Bone marrow (tissue), 2 donors: ENCODE data around the gene SYTL3.
"Not testable (repeated sequence)": the region's sequence is repeated elsewhere in the genome, so short reads cannot be mapped to it uniquely, and the experiment has no call there.

Source experiments
- DNase-seq, 2 donors: peaks; one replicate each; lab custom pipeline; 2025; lab: John Stamatoyannopoulos, UW

The SYTL3 gene

GRCh38 chr6:158621694-158622544, 27.9 kb upstream of the SYTL3 start:
- DNase-seq: no peak

DNA sequence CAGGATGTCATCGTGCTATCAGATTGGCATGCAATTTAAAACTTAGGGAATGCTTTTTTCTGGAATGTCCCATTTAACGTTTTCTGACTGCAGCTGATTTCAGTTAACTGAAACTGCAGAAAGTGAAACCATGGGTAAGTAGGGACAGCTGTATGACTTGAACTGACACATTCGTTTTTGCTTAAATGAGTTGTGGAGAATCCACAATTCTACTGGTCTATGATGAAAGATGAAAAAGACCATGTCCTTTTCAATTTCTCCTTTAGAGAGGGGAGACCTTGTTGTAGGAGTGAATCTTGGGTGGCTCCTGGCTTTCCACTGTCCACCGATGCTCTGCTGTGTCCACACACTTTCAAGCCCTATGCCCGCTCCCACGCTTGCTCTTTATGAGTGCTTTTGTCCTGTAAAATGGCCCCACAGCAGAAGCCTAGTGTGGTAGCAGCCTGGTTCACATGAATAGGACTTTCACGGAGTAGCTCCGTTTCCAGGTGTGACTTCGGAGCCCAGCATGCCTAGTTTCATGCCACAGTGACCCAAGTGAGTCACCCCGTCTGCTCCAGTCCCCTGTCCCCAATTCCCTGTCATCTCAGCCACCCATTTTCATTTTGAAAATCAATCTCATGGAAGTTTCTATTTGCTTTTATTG, 27.2 kb upstream of the SYTL3 start:
- no peak for DNase-seq

DNA sequence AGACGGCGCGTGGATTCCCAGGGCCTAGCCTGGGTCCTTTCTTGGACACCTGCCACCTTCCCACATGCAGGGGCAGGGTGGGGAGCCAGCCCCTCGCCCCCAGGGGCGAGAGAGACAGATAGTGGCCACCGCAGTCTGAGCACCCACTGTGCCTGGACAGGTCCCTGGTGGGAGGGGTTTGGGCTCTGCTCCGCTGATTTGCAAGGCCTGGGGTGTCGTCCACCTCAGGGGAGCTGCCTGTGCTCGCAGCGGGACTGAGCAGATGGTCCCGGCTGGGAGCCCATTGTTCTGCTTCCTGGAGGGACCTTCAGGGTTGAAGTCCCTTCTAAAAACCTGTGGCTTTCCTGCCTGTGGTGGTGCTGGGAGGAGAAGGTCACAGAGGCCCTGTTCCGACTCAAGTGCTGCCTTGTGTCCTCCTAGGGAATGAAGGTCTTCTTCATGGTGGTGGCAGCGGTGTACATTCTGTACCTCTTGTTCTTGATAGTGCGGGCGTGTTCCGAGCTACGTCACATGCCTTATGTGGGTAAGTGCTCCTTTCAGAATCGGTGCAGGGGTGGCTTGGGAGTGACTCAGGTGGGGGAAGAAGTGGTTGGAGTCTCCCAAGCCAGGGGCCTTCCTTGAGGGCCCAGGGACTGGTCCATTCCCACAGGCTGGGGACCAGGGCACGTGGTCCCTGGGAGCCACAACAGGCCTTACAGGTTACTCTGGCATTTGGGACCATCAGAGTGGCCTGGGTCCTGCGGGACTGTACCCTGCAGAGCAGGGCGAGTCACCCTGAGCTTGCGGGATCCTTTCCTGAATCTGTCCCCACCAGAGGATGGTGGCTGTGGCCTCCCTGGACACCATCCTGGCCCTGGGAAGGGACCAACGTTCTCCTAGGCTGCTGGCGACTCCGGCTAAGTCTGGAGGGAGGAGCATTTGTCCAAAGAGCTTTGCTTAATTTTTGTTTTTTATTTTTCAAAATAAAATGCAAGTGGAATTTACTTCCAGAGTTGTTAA, 24.9 kb upstream of the SYTL3 start:
- no peak for DNase-seq

DNA sequence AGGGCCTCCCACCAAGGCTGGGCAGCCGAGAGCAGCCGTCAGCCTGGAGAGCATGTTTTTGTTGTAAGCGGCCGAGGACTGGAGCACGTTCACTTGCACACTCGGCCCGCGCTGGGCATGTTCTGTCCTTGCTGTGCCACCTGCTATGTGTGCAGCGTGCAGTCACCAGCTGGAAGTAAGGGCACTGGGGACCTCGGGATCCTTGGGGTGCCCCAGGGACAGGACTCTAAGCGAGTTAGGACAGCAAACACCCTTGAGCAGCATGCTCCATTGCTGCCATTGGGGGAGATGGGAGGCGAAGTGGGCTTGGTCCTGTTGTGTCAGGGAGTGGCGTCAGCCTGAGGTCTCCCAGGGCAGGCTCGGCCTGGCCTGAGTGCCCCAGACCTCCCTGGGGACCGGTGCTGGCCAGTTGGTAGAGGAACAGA, 24.0 kb upstream of the SYTL3 start:
- DNase-seq: no peak

GRCh38 chr6:158626360-158627167, 23.3 kb upstream of the SYTL3 start:
- DNase-seq: no peak

- DNase-seq: no peak
These were observed 22.5 kb upstream of the SYTL3 start for GRCh38 chr6:158627168-158627939.

GRCh38 chr6:158627940-158628211, 22.0 kb upstream of the SYTL3 start:
- no peak for DNase-seq

DNA sequence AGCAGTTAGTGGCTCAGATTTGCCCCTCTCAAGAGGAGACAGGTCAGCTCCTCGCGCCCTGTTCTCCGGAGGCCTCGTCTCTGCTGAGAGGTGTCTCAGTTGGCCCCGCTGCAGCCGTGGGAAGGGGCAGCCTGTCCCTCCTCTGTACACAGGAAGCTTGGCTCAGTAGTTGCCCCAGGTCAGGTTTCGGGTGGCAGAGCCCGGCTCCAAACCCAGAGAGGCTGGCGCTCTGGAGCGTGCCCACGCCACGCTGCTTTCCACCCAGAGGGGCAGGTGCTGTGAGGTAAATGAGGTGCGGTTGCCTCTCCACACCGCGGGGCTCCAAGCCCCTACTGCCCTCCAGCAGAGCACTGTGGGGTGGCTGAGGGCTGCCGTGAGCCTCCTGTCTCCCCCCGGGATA, 21.3 kb upstream of the SYTL3 start:
- no peak for DNase-seq

GRCh38 chr6:158629367-158630221, 20.3 kb upstream of the SYTL3 start:
- DNase-seq: no peak

DNA sequence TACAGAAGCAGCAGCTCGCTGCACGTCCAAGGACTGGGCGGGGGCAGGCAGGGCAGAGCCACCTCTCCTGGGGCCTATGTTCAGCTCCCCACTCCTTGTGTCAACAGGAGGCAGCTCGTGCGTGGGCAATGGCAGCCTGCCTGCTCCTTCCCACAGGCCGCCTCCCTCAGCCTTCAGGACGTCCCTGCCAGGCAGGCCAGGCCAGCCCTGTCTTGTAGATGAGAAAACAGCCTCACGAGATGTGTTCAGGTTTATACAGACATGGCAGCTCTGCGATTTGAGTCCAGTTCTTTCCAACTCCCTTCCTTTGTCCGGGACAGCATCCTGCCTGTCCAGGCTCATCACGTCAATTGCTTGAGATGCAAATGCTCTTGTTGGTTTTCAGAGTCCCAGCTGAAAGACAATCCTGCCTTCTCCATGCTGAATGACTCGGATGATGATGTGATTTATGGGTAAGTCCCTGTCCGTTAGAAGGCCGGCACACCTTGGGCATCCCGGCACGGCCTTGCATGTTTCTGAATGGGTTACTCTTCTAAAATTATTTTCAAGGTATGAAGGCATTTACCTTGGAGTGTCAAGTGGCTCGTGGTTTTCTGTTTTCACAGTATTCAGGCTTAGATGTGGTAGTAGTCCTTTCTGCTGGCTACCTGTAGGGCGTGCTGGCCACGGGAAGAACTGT, 18.8 kb upstream of the SYTL3 start:
- DNase-seq: no peak

DNA sequence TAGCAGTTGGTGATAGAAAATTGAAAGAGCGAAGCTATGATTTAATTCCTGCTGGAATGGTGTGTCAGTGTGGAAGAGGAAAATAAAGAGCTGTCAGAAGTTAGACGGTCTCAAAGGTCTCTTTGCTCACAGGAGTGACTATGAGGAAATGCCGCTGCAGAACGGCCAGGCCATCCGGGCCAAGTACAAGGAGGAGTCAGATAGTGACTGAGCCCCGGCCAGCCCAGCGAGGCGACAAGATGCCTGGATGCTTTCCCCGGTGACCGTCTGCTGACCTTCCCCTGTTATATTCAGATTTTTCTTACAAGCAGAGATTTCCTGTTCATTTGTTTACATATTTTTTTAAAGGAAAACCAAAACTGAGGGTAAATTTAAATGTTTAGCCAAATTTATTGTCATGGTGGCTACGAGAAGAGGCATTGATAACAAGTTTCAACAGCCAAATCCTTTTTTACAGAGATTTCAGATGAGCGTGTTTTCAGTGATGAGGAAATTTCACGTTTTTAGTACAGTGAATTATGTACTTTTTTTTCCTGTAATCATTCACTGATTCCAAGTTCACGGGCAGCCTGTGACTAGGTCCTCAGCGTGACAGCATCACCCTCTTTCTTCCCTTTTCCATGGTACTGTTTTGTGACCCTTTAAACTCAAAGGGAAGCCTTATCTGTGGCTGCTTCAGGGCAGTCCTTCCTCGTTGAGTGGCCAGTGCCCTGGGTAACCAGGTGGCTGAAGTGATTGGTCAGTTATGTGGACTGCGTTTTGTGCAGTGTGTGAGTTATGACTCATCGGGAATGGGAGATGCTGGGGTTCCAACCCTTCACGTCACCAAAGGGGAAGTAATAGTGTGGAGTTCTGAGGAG, 17.9 kb upstream of the SYTL3 start:
- DNase-seq: no peak

DNA sequence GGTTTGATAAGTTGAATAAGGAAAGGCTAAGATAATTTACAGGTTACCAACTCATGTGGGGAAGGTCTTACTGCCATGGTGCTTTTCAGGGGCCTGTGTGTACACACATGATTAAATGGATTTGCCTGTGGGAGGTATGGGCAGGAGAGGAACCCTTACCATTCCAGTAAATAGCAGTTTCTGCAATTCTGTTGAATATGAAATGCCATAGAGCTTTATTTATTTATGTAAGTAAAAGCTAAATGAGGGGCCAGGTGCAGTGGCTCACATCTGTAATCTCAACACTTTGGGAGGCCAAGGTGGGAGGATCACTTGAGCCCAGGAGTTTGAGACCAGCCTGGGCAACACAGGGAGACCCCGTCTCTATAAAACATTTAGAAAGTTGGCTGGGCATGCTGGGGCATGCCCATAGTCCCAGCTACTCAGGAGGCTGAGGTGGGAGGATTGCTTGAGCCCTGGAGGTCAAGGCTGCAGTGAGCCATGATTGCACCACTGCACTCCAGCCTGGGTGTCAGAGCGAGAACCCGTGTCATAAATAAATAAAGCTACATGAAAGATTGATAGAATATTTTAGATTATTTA, 17.2 kb upstream of the SYTL3 start:
- not testable (repeated sequence) for DNase-seq

GRCh38 chr6:158633127-158633526, 16.7 kb upstream of the SYTL3 start:
- DNase-seq: no peak

DNA sequence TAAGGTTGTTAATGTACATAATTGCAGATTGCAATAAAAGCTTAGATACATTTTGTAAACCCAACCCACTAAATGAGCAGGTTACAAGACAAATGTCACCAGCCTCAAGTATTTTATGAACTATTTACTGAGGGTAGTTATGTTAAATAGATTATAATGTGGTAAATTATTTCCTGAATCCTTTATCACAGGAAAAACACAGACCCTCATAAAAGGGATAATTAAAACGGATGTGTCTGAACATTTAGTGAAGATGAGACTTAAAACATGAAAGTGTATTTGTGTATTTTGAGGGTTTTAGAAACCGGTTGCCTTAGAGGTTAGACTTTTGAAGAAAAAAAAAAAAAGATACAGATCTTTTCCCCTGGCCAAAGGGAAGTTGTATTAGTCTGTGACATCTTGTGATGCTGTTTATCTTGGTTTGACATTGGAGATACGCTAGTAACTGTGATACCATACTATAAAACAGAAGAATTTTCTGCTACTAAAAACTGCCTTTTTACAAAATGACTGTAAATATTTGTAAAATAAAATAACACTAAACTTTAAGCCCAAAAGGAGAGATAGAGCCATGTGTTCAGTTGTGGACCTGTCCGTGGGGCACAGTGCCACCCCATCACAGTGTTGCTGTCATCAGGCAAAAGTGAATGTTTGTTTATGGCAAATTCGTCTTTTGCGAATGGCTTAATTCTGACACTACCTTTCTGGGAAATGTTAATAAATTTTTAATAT, 15.0 kb upstream of the SYTL3 start:
- DNase-seq: no peak

- DNase-seq: no peak
These were observed 14.3 kb upstream of the SYTL3 start for GRCh38 chr6:158635427-158636073.

DNA sequence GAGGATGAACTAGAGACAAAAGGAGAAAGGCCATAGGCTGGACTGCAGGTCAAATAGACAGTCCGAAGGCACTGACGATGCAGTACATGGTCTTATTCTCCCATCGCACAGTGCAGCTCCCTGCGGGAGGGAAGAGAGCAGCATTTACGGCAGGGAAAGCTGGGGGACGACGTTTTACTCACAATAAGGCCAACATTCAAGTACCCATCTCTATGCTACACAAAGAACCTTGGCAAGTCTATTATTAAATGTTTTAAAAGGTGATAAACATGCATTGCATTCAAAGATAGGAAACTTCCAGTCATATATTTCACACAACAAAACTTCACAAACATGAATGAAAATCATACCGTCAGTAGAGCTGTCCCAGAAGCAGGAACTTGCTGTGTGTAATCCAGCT, 13.1 kb upstream of the SYTL3 start:
- no peak for DNase-seq

GRCh38 chr6:158638324-158638854, 11.5 kb upstream of the SYTL3 start:
- no peak for DNase-seq
